ENCODE data around the gene EFCAB14.
"Not testable (repeated sequence)": the region's sequence is repeated elsewhere in the genome, so short reads cannot be mapped to it uniquely, and the experiment has no call there.

EFCAB14 gene

DNA sequence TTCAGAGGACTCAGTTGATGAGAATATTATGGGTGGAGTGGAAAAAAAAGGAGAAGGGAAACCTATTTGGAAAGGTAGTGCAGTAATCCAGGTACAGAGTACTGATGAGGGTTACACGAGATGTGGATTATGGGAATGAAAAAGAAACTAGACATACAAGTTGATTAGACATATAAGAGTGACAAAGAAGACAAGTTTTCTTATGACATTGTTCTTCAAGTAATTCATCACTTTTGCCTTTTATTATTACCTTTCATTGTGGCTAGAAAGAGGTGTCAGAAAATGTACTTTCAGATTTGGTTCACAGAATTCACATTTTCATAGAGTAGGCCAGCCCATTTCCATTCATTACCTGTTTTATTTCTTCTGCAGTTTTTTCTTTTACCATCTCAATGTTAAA lies 61.1 kb downstream of the EFCAB14 start:
- H3K4me1 Mint-ChIP-seq, result no peaks in the 10 kb centered on the region
- H3K27ac Mint-ChIP-seq, result no peak overlapping the region
- ATAC-seq, result no peak
- H3K9me3 Mint-ChIP-seq, result peaks cover 2% of the 10 kb centered on the region
- no peak overlapping the region for H3K4me3 Mint-ChIP-seq
- H3K27me3 Mint-ChIP-seq, result no peaks in the 10 kb centered on the region
- H3K36me3 Mint-ChIP-seq, result peaks cover 33% of the 10 kb centered on the region

DNA sequence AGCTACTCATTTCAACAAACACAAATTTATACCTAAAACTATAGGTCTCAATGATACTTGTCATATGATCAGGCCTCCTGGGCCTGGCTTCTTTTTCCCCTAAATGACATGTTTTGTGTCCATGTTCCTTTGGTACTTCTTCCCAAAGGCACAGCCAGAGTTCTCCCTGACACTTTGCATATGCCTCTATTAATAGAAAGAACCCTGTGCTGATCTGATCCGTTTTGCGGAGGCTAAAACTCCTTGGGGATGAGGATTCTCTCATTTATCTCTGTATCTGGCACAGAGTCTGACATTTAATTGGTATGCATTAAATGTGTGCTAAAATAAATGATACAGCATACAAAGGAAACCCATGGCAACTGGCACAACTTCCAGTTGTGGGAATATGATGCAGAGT lies 62.3 kb downstream of the EFCAB14 start:
- H3K27me3 Mint-ChIP-seq, result no peaks in the 10 kb centered on the region
- H3K9me3 Mint-ChIP-seq, result peaks cover 2% of the 10 kb centered on the region
- no peak for ATAC-seq
- H3K27ac Mint-ChIP-seq, result no peak overlapping the region
- H3K4me1 Mint-ChIP-seq, result no peaks in the 10 kb centered on the region
- H3K36me3 Mint-ChIP-seq, result peaks cover 44% of the 10 kb centered on the region
- H3K4me3 Mint-ChIP-seq, result no peak overlapping the region

DNA sequence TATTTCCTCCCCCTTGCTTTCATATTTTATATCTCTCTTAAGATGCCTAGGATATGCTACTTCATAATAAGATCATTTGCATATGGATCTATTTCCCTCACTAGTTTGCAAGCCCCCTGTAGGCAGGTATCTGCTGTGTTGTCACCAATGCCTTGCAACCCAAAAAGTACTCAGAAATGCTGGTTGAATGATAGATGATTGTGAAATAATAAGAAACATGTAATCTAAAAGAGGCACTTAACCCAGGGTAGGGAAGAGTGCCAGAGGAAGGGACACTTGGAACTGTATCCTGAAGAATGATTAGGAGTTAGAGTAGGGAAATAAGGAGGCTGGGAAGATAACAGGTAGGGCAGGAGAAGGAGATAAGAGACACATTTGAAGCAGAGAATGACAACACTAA lies 63.1 kb downstream of the EFCAB14 start:
- H3K27ac Mint-ChIP-seq, result no peak overlapping the region

DNA sequence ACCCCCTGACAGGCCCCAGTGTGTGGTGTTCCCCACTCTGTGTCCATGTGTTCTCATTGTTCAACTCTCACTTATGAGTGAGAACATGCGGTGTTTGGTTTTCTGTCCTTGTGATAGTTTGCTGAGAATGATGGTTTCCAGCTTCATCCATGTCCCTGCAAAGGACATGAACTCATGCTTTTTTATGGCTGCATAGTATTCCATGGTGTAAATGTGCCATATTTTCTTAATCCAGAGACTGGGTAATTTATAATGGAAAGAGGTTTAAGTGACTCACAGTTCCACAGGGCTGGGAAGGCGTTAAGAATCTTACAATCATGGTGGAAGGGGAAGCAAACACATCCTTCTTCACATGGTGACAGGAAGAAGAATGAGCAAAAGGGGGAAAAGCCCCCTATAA lies 64.2 kb downstream of the EFCAB14 start:
- H3K9me3 Mint-ChIP-seq, H3K27ac Mint-ChIP-seq, H3K27me3 Mint-ChIP-seq, H3K4me3 Mint-ChIP-seq, H3K4me1 Mint-ChIP-seq, ATAC-seq: not testable (repeated sequence)
- peaks cover 59% of the 10 kb centered on the region for H3K36me3 Mint-ChIP-seq

More for the DNA sequence above, 63.1 kb downstream of the EFCAB14 start:
- no peaks in the 10 kb centered on the region for H3K4me1 Mint-ChIP-seq
- H3K9me3 Mint-ChIP-seq, result peaks cover 2% of the 10 kb centered on the region
- H3K4me3 Mint-ChIP-seq, result no peak overlapping the region
- H3K36me3 Mint-ChIP-seq, result peaks cover 47% of the 10 kb centered on the region
- H3K27me3 Mint-ChIP-seq, result no peaks in the 10 kb centered on the region
- ATAC-seq, result no peak

DNA sequence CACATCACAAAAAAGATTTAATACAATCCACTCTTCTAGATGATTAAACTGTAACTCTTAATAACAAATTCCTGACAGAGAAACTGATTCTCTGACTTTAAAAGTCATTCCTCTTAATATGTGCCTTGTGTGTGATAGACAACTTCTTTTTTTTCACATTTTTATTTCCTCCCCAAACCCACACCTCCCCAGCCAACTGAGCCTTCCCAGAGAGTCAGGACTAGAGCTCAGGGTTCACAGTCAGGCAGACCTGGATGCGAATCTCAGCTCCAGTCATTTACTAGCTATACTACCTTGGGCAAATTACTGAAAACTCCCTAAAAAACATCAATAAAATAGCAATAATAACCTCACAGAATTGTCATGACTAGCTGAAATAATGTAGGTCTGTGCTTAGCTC lies 64.9 kb downstream of the EFCAB14 start:
- no peaks in the 10 kb centered on the region for H3K4me1 Mint-ChIP-seq
- peaks cover 65% of the 10 kb centered on the region for H3K36me3 Mint-ChIP-seq

DNA sequence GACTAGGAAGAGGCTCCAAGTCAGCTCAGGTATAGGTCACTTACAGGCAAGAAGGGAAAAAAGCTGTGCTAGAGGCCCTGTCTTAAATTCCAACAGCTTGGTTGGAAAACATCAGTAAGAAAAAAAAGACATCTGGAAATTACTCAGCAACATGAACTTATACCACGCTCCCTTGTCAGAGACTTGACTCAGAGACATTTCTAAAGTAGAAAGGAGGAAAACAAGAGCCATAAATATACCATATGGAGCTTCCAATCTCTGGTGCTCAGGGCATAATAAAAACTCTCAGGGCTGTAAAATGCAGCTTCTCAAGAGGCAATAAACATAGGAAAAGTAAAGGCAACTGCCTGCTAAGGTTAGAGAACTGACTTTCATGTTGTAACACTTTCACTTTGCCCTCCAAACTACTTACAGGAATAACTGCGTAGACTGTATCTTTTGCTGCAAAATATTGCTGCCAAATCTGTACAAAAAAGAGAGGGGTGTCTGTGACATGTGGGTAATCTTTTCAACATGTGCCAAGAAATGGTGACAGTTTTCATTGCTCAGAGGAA lies 65.4 kb downstream of the EFCAB14 start:
- no peak for ATAC-seq

More for the DNA sequence above, 64.9 kb downstream of the EFCAB14 start:
- Mint-ChIP-seq H3K27ac (no peak overlapping the region), H3K27me3 (no peaks in the 10 kb centered on the region), H3K4me3 (no peak overlapping the region), H3K9me3 (peaks cover 6% of the 10 kb centered on the region)
- ATAC-seq, result no peak

DNA sequence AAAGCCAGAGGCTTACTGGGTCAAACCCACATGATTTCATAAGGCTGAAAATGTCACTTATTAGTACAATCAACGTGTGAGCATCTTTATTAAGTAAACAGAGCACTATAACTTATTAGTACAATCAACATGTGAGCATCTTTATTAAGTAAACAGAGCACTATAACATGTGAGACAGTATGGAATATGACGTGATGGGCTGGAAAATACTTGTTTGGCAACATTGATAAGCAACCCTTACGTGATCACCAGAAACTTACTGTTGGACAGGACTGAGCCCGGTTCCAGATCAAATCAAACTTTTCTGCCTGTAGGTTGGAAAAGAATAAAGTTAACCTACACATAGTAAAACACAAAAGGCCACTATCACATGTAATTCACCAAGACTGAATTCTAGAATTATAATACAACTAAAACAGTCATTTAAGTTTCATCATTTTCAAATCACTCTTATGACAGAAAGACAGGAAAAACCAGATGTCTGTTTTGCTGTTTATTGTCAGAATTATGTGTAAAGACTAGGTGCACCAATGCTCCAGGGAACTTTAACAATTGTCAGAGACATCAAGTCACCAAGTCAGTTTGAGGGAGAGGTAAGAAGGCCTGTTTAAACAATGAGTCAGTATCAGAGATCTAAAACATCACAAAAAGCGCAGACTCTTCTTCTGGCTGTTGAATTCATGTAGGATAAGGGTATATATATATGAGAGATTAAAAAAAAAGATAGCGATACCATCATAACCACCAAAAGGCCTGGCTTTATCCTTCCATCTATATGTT lies 66.4 kb downstream of the EFCAB14 start:
- H3K4me3 Mint-ChIP-seq, result no peak overlapping the region
- no peaks in the 10 kb centered on the region for H3K4me1 Mint-ChIP-seq
- no peaks in the 10 kb centered on the region for H3K27me3 Mint-ChIP-seq
- H3K36me3 Mint-ChIP-seq, result peaks cover 68% of the 10 kb centered on the region
- peaks cover 6% of the 10 kb centered on the region for H3K9me3 Mint-ChIP-seq
- ATAC-seq, result no peak
- no peak overlapping the region for H3K27ac Mint-ChIP-seq

More for the DNA sequence above, 65.4 kb downstream of the EFCAB14 start:
- Mint-ChIP-seq H3K9me3 (peaks cover 6% of the 10 kb centered on the region), H3K27ac (no peak overlapping the region), H3K27me3 (no peaks in the 10 kb centered on the region), H3K36me3 (peaks cover 70% of the 10 kb centered on the region), H3K4me1 (no peaks in the 10 kb centered on the region), H3K4me3 (no peak overlapping the region)

DNA sequence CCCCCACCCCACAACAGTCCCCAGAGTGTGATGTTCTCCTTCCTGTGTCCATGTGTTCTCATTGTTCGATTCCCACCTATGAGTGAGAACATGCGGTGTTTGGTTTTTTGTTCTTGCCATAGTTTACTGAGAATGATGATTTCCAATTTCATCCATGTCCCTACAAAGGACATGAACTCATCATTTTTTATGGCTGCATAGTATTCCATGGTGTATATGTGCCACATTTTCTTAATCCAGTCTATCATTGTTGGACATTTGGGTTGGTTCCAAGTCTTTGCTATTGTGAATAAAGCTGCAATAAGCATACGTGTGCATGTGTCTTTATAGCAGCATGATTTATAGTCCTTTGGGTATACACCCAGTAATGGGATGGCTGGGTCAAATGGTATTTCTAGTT lies 67.8 kb downstream of the EFCAB14 start:
- H3K36me3 Mint-ChIP-seq, result peaks cover 73% of the 10 kb centered on the region
- not testable (repeated sequence) for H3K27me3 Mint-ChIP-seq, H3K4me1 Mint-ChIP-seq, ATAC-seq, H3K4me3 Mint-ChIP-seq, H3K27ac Mint-ChIP-seq, H3K9me3 Mint-ChIP-seq

DNA sequence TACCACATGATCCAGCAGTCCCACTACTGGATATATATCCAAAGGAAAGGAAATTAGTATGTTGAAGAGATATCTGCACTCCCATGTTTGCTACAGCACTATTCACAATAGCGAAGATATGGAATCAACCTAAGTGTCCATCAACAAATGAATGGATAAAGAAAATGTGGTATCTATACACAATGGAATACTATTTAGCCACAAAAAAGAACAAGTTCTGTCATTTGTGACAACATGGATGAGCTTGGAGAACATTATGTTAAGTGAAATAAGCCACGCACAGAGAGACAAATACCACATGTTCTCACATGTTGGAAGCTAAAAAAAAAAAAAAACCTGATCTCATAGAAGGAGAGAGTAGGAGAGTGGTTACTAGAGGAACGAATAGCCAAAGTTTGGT lies 68.4 kb downstream of the EFCAB14 start:
- Mint-ChIP-seq H3K36me3 (peaks cover 67% of the 10 kb centered on the region), H3K9me3 (peaks cover 6% of the 10 kb centered on the region), H3K27ac (no peak overlapping the region), H3K27me3 (no peaks in the 10 kb centered on the region), H3K4me1 (no peaks in the 10 kb centered on the region), H3K4me3 (no peak overlapping the region)
- ATAC-seq, result no peak

DNA sequence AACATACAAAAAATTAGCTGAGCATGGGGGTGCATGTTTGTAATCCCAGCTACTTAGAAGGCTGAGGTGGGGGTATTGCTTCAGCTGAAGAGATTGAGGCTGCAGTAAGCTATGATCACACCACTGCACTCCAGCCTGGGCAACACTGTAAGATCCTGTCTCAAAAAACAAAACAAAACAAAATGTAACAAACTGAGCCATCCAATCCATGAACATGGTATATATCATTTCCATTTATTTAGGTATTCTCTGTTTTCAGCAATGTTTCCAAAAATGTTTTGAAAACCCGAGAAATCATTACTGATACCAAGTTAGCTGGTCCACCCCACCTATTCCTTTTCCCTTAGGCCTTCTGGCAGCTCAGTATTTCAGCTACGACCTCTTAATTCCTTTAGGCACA lies 69.2 kb downstream of the EFCAB14 start:
- no peak overlapping the region for H3K27ac Mint-ChIP-seq
- H3K4me3 Mint-ChIP-seq, result no peak overlapping the region
- H3K4me1 Mint-ChIP-seq, result no peaks in the 10 kb centered on the region
- peaks cover 5% of the 10 kb centered on the region for H3K9me3 Mint-ChIP-seq
- H3K27me3 Mint-ChIP-seq, result no peaks in the 10 kb centered on the region
- H3K36me3 Mint-ChIP-seq, result peaks cover 59% of the 10 kb centered on the region
- no peak for ATAC-seq

DNA sequence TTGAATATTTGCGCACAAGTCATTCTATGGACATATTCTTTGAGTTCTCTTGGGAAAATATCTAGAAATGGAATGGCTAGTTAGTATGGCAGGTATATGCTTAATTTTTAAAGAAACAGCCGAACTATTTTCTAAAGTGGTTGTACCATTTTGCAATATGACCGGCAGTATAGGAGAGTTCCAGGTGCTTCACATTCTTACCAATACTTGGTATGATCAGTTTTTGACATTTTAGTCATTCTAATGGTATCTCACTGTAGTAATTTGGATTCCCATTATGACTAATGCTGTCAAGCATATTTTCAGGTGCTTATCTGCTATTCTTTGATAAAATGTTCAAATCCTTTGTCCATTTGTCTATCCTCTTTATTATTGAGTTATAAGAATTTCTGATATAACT lies 71.3 kb downstream of the EFCAB14 start:
- H3K9me3 Mint-ChIP-seq, result peaks cover 4% of the 10 kb centered on the region
- no peak overlapping the region for H3K27ac Mint-ChIP-seq
- no peaks in the 10 kb centered on the region for H3K27me3 Mint-ChIP-seq
- H3K4me3 Mint-ChIP-seq, result no peak overlapping the region
- H3K36me3 Mint-ChIP-seq, result peaks cover 46% of the 10 kb centered on the region
- ATAC-seq, result no peak
- no peaks in the 10 kb centered on the region for H3K4me1 Mint-ChIP-seq

DNA sequence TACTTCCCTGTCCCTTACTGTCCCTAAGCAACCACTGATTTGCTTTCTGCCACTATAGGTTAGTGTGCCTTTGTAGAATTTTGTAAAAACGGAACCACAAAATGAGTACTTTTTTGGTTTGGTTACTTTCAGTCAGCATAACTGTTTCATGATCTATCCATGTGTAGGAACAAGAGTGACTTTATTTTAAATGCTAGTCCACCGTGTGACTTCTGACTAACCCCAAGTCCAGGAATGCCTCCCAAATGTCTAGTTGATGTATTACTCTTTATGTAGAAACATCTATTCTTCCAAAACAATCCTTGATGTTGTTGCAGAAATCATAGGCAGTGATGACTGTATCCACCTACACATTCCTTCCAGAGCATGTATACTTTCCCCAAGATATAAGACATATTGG lies 72.1 kb downstream of the EFCAB14 start:
- H3K36me3 Mint-ChIP-seq, result peaks cover 45% of the 10 kb centered on the region

DNA sequence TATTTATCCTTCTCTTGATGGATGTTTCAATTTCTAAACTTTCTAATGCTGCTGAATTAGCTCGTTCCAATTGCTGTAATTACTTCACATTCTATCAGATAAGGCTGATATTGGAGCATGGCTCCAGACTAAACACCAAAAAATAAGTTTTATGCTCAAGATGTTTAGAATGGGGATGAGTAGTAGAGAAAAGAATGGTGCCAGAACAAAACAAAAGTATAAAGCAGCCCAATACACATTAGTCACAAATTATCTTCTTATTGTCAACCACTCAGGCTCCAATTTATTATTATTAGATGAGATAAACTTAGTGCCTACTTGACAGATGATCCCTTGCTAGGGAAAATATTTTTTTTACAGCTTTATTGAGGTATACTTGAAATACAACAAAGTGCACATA lies 72.6 kb downstream of the EFCAB14 start:
- Mint-ChIP-seq H3K9me3 (peaks cover 4% of the 10 kb centered on the region), H3K36me3 (peaks cover 46% of the 10 kb centered on the region), H3K4me3 (no peak overlapping the region), H3K27me3 (no peaks in the 10 kb centered on the region), H3K4me1 (no peaks in the 10 kb centered on the region), H3K27ac (no peak overlapping the region)
- no peak for ATAC-seq

More for the DNA sequence above, 72.1 kb downstream of the EFCAB14 start:
- no peaks in the 10 kb centered on the region for H3K27me3 Mint-ChIP-seq
- H3K27ac Mint-ChIP-seq, result no peak overlapping the region
- no peaks in the 10 kb centered on the region for H3K4me1 Mint-ChIP-seq
- H3K9me3 Mint-ChIP-seq, result peaks cover 4% of the 10 kb centered on the region
- ATAC-seq, result no peak
- no peak overlapping the region for H3K4me3 Mint-ChIP-seq

DNA sequence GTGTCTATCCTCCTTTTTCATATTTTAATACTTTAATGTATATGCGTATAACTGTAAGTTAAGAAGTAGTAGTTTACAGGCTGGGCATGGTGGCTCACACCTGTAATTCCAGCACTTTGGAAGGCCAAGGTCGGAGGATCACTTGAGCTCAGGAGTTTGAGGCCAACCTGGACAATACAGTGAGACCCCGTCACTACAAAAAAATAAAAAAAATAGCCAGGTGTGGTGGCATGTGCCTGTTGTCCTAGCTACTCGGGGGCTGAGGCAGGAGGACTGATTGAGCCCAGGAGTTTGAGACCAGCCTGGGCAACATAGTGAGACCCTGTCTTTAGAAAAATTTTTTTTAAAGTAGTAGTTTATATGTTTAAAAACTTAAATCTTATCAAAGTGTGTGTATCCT lies 73.1 kb downstream of the EFCAB14 start:
- Mint-ChIP-seq H3K27ac (no peak overlapping the region), H3K9me3 (peaks cover 4% of the 10 kb centered on the region), H3K36me3 (peaks cover 49% of the 10 kb centered on the region), H3K4me1 (no peaks in the 10 kb centered on the region), H3K4me3 (no peak overlapping the region), H3K27me3 (no peaks in the 10 kb centered on the region)
- no peak for ATAC-seq

DNA sequence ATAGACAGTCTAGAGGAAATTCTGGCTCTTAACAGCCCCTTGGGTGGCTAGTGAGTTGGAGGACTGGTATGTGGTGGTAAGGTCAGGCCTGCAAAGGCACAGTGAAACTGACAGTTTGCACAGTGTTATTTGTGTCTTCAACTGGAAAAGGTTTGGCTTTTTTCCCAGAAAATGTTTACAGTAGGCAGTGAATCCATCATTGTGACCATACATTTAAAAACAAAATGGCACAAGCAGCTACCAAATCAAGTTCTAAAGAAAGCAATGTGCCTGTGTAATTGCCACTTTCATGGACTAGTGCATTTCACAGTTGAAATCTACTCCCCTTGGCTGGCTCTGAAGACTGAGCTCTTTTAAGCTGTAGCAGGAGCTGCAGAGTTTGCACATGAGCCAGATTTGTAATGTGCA lies 75.5 kb downstream of the EFCAB14 start:
- Mint-ChIP-seq H3K4me1 (no peaks in the 10 kb centered on the region), H3K27ac (no peak overlapping the region), H3K9me3 (no peaks in the 10 kb centered on the region), H3K36me3 (peaks cover 39% of the 10 kb centered on the region), H3K4me3 (no peak overlapping the region), H3K27me3 (no peaks in the 10 kb centered on the region)
- ATAC-seq, result no peak

DNA sequence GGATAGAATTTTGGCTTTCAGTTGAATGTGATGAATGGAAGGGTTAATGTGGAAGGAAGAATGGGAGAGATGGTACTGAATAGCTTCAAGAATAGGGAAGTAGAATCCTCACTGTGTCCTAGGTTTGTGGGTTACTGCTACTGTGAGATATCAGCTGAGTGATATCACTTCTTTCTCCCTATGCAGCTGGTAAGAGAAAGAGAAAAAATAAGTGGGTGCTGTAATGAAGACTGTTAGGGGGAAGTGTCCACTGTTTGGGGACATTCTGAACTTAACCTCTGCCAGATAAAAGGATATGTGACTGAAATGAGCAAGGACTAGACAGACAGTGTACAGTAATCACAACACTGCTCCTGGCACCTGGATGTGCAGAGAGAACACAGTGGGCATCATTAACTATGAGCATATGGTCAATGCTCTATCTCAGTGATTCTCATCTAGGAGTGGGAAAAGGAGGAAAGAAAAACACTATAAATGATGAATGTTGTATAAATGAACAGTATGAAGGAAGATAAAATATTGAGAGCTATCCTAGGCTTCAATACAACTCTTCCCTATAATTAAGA lies 76.7 kb downstream of the EFCAB14 start:
- Mint-ChIP-seq H3K4me3 (no peak overlapping the region), H3K4me1 (no peaks in the 10 kb centered on the region), H3K36me3 (peaks cover 35% of the 10 kb centered on the region), H3K9me3 (no peaks in the 10 kb centered on the region), H3K27ac (peak overlapping the region; percentile 4), H3K27me3 (no peaks in the 10 kb centered on the region)
- no peak for ATAC-seq
